Naive thymus-derived CD4-positive, alpha-beta T cell (primary cell): ENCODE results near the gene NFRKB. TPM values are rescaled to one million over a fixed set of nuclear protein-coding genes. Genes with fewer than 3 reads are reported as not detected.

Source experiments
- ATAC-seq: fragments of 150-1000 bp; cut with Tn5 transposase; 2 replicates; pipeline ENCODE4 v1.10.0; 2021; ENCODE audit warnings: mild to moderate bottlenecking, moderate library complexity
- CTCF ChIA-PET: fragments of 350-600 bp; sonication (Branson Sonifier 250); formaldehyde crosslinking; loops from one replicate; lab custom pipeline; 2021; ENCODE audit warnings: antibody characterized with exemption; lab: Charles Lee
- POLR2A ChIA-PET: fragments of 350-600 bp; sonication (Branson Sonifier 250); formaldehyde crosslinking; loops from one replicate; lab custom pipeline; 2021; ENCODE audit warnings: antibody characterized with exemption, inconsistent platforms; lab: Charles Lee
- DNase-seq, 9 donors: peaks; one replicate each; pipeline versions ENCODE4 v3.0.0 to v3.0.0-alpha.2; 2020 to 2022; ENCODE audit warnings: mixed read lengths in 1 of 9
- H3K27ac ChIP-seq: one replicate; pipeline ENCODE4 v1.7.0; 2013; ENCODE audit warnings: mild to moderate bottlenecking, low read depth, low read length, moderate library complexity
- H3K27me3 ChIP-seq, 2 donors: one replicate each; pipeline ENCODE4 v1.7.0; 2013; ENCODE audit warnings: low read length in 2 of 2, mild to moderate bottlenecking in 2 of 2, moderate library complexity in 2 of 2; ENCODE audit not compliant: control insufficient read depth in 2 of 2, insufficient read depth in 2 of 2
- H3K36me3 ChIP-seq, 3 experiments: 1 replicate in 2 of 3; 2 replicates in 1 of 3; pipeline ENCODE4 v1.7.0; 2013; ENCODE audit warnings: low read length in 3 of 3, mild to moderate bottlenecking in 3 of 3, moderate library complexity in 1 of 3; ENCODE audit not compliant: insufficient read depth in 3 of 3, control insufficient read depth in 2 of 3
- H3K4me1 ChIP-seq, 2 donors: one replicate each; pipeline ENCODE4 v1.7.0; 2013; ENCODE audit warnings: low read length in 2 of 2, mild to moderate bottlenecking in 2 of 2, moderate library complexity in 1 of 2; ENCODE audit not compliant: control insufficient read depth in 2 of 2, insufficient read depth in 2 of 2
- H3K4me3 ChIP-seq: 2 replicates; pipeline ENCODE4 v1.7.0; 2013; ENCODE audit warnings: mild to moderate bottlenecking, low read length
- H3K9me3 ChIP-seq, 3 experiments: 1 replicate in 2 of 3; 2 replicates in 1 of 3; pipeline ENCODE4 v1.7.0; 2013; ENCODE audit warnings: low read length in 3 of 3; ENCODE audit not compliant: control insufficient read depth in 2 of 3
- H3K27ac Mint-ChIP-seq, 9 donors: one replicate each; pipeline ENCODE4 v1.8.0; 2020 to 2022; ENCODE audit warnings: mixed read lengths in 9 of 9, mild to moderate bottlenecking in 8 of 9, moderate library complexity in 5 of 9, inconsistent platforms in 2 of 9
- H3K27me3 Mint-ChIP-seq, 5 donors: one replicate each; pipeline ENCODE4 v1.8.0; 2021 to 2022; ENCODE audit warnings: mixed read lengths in 5 of 5, mild to moderate bottlenecking in 1 of 5
- H3K36me3 Mint-ChIP-seq, 5 donors: one replicate each; pipeline ENCODE4 v1.8.0; 2020 to 2022; ENCODE audit warnings: mixed read lengths in 5 of 5, mild to moderate bottlenecking in 3 of 5, inconsistent platforms in 1 of 5
- H3K4me1 Mint-ChIP-seq, 7 donors: one replicate each; pipeline ENCODE4 v1.8.0; 2020 to 2022; ENCODE audit warnings: mixed read lengths in 7 of 7, mild to moderate bottlenecking in 3 of 7, inconsistent platforms in 1 of 7
- H3K4me3 Mint-ChIP-seq, 10 donors: one replicate each; pipeline ENCODE4 v1.8.0; 2020 to 2022; ENCODE audit warnings: mild to moderate bottlenecking in 10 of 10, mixed read lengths in 10 of 10, moderate library complexity in 6 of 10, inconsistent platforms in 2 of 10
- H3K9me3 Mint-ChIP-seq, 11 donors: one replicate each; pipeline ENCODE4 v1.8.0; 2020 to 2022; ENCODE audit warnings: mixed read lengths in 11 of 11, mild to moderate bottlenecking in 4 of 11, inconsistent platforms in 1 of 11, moderate library complexity in 1 of 11
- intact Hi-C, 2 donors: fragments of 100-400 bp; cut with micrococcal nuclease; formaldehyde crosslinking; loops; one replicate each; pipeline ENCODE4 v1.15.1; 2023
- polyA plus RNA-seq, 2 donors: library from polyadenylated mRNA; unstranded; fragments of 300-500 nt; fragmentation: Illumina TruSeq; gene quantifications; one replicate each; pipeline ENCODE4 v1.2.3, GENCODE V29; 2021
- total RNA-seq, 6 experiments: library from RNA in 5 of 6; stranded (reverse) in 5 of 6; gene quantifications; 1 replicate in 5 of 6; 2 replicates in 1 of 6; pipeline ENCODE4 v1.2.3 and lab custom pipeline; 2021 to 2026

The NFRKB gene
- total and polyA plus RNA-seq, 7 experiments from 2014 or later: 24.4 to 81.3 (median 49.0) TPM

DNA sequence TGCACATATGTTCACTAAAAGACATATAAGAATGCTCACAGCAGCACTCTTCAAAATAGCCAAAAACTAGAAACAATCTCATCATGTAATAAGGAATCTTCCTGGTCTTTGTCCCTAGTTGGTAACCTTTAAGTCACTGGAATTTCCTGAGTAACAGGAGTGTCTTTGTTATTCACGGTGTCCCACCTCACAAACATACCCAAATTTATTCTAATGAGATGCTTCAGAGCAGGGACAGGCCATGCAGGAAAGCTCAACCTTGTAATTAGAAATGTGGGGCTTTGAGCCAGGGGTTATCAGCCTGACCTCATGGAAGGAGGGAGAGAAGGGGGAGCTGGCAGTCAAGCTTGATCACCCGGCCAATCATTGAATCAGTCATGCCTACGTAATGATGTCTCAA is 40.3 kb upstream of the NFRKB start:
- H3K27ac Mint-ChIP-seq: no peak overlapping the region
- peaks cover 7 to 53% (median 16%) of the 10 kb centered on the region in 5 donors for H3K36me3 Mint-ChIP-seq
- Histone ChIP-seq H3K4me3 (no peak overlapping the region), H3K27me3 (no peaks in the 10 kb centered on the region), H3K9me3 (no peaks in the 10 kb centered on the region), H3K27ac (no peak overlapping the region), H3K4me1 (no peaks in the 10 kb centered on the region), H3K36me3 (peaks cover 0 to 15% (median 0%) of the 10 kb centered on the region in 3 experiments)
- ChIA-PET CTCF (interaction anchor here (0.7 kb wide), 2 partner anchors 13 to 20 kb away, joined by 3 to 4 read pairs; no protein-coding TSS in a partner anchor), POLR2A (no interaction called here)
- intact Hi-C loops: no loop called here
- H3K4me1 Mint-ChIP-seq: no peaks in the 10 kb centered on the region
- H3K27me3 Mint-ChIP-seq: no peaks in the 10 kb centered on the region
- no peak for DNase-seq
- no peak for ATAC-seq
- no peaks in the 10 kb centered on the region for H3K9me3 Mint-ChIP-seq
- H3K4me3 Mint-ChIP-seq: no peak overlapping the region

DNA sequence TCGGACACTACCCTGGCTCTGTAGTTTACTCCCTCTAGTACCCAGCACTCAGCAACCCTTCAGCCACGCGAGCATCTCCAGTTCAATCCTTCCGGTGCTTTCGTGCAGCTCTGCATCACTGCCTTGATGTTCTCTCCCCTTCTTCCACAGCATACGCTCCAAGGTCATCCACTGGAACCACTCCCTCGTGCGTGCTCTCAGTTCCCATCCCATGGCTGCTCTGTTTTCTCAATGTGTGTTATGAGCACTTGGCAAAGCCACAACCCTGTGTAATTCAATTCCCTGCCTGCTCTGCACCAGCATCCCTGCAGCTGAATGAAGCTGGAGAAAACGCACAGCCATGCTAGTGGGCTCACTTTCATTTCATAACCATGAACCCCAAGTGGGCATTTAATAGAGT is 38.5 kb upstream of the NFRKB start:
- Histone ChIP-seq H3K27me3 (no peaks in the 10 kb centered on the region), H3K36me3 (peaks cover 0 to 12% (median 0%) of the 10 kb centered on the region in 3 experiments), H3K27ac (no peak overlapping the region), H3K9me3 (no peaks in the 10 kb centered on the region), H3K4me3 (no peak overlapping the region), H3K4me1 (no peaks in the 10 kb centered on the region)
- no peak for DNase-seq
- peaks cover 7 to 68% (median 18%) of the 10 kb centered on the region in 5 donors for H3K36me3 Mint-ChIP-seq
- H3K4me1 Mint-ChIP-seq: no peaks in the 10 kb centered on the region
- no peak overlapping the region for H3K4me3 Mint-ChIP-seq
- intact Hi-C loops: no loop called here
- POLR2A ChIA-PET: no interaction called here
- ATAC-seq: no peak
- H3K9me3 Mint-ChIP-seq: no peaks in the 10 kb centered on the region
- CTCF ChIA-PET: no interaction called here
- no peaks in the 10 kb centered on the region for H3K27me3 Mint-ChIP-seq
- no peak overlapping the region for H3K27ac Mint-ChIP-seq

- Histone ChIP-seq H3K9me3 (no peaks in the 10 kb centered on the region), H3K36me3 (peaks cover 0 to 12% (median 0%) of the 10 kb centered on the region in 3 experiments), H3K27me3 (no peaks in the 10 kb centered on the region), H3K27ac (no peak overlapping the region), H3K4me1 (no peaks in the 10 kb centered on the region), H3K4me3 (no peak overlapping the region)
- no peak for DNase-seq
- H3K27me3 Mint-ChIP-seq: no peaks in the 10 kb centered on the region
- H3K4me1 Mint-ChIP-seq: no peaks in the 10 kb centered on the region
- ATAC-seq: no peak
- H3K9me3 Mint-ChIP-seq: no peaks in the 10 kb centered on the region
- no peak overlapping the region for H3K27ac Mint-ChIP-seq
- intact Hi-C loops: no loop called here
- ChIA-PET POLR2A (no interaction called here), CTCF (no interaction called here)
- H3K4me3 Mint-ChIP-seq: no peak overlapping the region
- H3K36me3 Mint-ChIP-seq: peaks cover 7 to 66% (median 22%) of the 10 kb centered on the region in 5 donors
These were observed 37.9 kb upstream of the NFRKB start for GRCh38 chr11:129933262-129933661.

DNA sequence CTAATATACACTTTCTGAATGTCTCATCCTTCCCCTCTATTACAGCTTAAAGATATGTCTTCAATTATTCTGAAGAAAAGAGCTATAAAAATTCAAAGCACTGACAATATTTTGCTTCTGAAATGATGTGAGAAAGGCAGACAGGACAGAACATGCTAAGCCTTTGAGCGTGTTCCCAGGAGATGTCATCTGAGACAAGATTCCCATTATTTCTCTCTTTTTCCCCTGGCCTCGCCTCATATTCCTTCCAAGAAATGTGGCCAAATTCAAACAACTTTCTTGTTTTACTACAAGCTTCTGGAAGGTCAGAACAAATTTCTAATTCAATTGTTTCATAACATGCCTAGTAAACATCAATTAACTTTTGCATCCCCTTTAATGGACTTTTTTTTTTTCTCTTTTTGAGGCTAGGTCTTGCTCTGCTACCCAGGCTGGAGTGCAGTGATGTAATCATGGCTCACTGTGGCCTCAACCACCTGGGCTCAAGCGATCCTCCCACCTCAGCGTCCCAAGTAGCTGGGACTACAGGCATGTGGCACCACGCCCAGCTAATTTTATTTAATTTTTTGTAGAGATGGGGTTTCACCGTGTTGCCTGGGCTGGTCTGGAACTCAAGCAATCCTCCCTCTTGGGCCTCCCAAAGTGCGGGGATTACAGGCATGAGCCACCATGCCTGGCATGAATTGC is 37.1 kb upstream of the NFRKB start:
- Mint-ChIP-seq H3K4me3 (no peak overlapping the region), H3K27me3 (no peaks in the 10 kb centered on the region), H3K9me3 (no peaks in the 10 kb centered on the region), H3K27ac (no peak overlapping the region), H3K4me1 (no peaks in the 10 kb centered on the region), H3K36me3 (peaks cover 7 to 65% (median 22%) of the 10 kb centered on the region in 5 donors)
- ATAC-seq (no peak), DNase-seq (no peak)
- H3K36me3 ChIP-seq: peaks cover 0 to 12% (median 0%) of the 10 kb centered on the region in 3 experiments
- H3K4me3 ChIP-seq: no peak overlapping the region
- ChIA-PET CTCF (interaction anchor here (0.6 kb wide), 1 partner anchor 60 kb away, joined by 3 read pairs; no protein-coding TSS in a partner anchor), POLR2A (interaction anchor here (0.6 kb wide), 1 partner anchor 171 kb away, joined by 3 read pairs; no protein-coding TSS in a partner anchor)
- H3K27ac ChIP-seq: no peak overlapping the region
- no peaks in the 10 kb centered on the region for H3K9me3 ChIP-seq
- intact Hi-C loops: no loop called here
- H3K27me3 ChIP-seq: no peaks in the 10 kb centered on the region
- H3K4me1 ChIP-seq: no peaks in the 10 kb centered on the region

GRCh38 chr11:129930743-129931142 is 35.4 kb upstream of the NFRKB start:
- no peaks in the 10 kb centered on the region for H3K9me3 Mint-ChIP-seq
- CTCF ChIA-PET: no interaction called here
- no peak overlapping the region for H3K4me3 Mint-ChIP-seq
- intact Hi-C loops: no loop called here
- peaks cover 7 to 60% (median 22%) of the 10 kb centered on the region in 5 donors for H3K36me3 Mint-ChIP-seq
- no peak overlapping the region for H3K27ac ChIP-seq
- no peak overlapping the region for H3K4me3 ChIP-seq
- peaks cover 0 to 12% (median 0%) of the 10 kb centered on the region in 3 experiments for H3K36me3 ChIP-seq
- H3K27ac Mint-ChIP-seq: peak overlapping the region in 1 of 9 donors; percentile 82
- DNase-seq (no peak), ATAC-seq (peak; percentile 29)
- H3K4me1 ChIP-seq: no peaks in the 10 kb centered on the region
- H3K27me3 Mint-ChIP-seq: no peaks in the 10 kb centered on the region
- POLR2A ChIA-PET: interaction anchor here (1.6 kb wide), 1 partner anchor 145 kb away, joined by 5 read pairs; no protein-coding TSS in a partner anchor
- no peaks in the 10 kb centered on the region for H3K27me3 ChIP-seq
- no peaks in the 10 kb centered on the region for H3K9me3 ChIP-seq
- no peaks in the 10 kb centered on the region for H3K4me1 Mint-ChIP-seq

- DNase-seq (no peak), ATAC-seq (peak; percentile 54)
- ChIA-PET POLR2A (interaction anchor here (1.6 kb wide), 1 partner anchor 145 kb away, joined by 5 read pairs; no protein-coding TSS in a partner anchor), CTCF (no interaction called here)
- Histone ChIP-seq H3K36me3 (peaks cover 0 to 12% (median 0%) of the 10 kb centered on the region in 3 experiments), H3K9me3 (no peaks in the 10 kb centered on the region), H3K4me3 (no peak overlapping the region), H3K27ac (no peak overlapping the region), H3K4me1 (no peaks in the 10 kb centered on the region), H3K27me3 (no peaks in the 10 kb centered on the region)
- Mint-ChIP-seq H3K9me3 (no peaks in the 10 kb centered on the region), H3K27ac (no peak overlapping the region), H3K36me3 (peaks cover 7 to 61% (median 21%) of the 10 kb centered on the region in 5 donors), H3K27me3 (no peaks in the 10 kb centered on the region), H3K4me1 (no peaks in the 10 kb centered on the region), H3K4me3 (no peak overlapping the region)
- intact Hi-C loops: no loop called here
These were observed 34.9 kb upstream of the NFRKB start for GRCh38 chr11:129930296-129930695.
